WTC11 (cell line): ENCODE results near the gene HOXD10. TPM values are rescaled to one million over a fixed set of nuclear protein-coding genes. Genes with fewer than 3 reads are reported as not detected.

Experiments
- ATAC-seq: fragments of 200-7000 bp; cut with Tn5 transposase; 2 replicates; pipeline ENCODE4 v1.10.0; 2021; ENCODE audit warnings: mild to moderate bottlenecking, moderate library complexity
- CTCF ChIA-PET: fragments of 300-600 bp; sonication (Branson Sonifier 250); formaldehyde crosslinking; loops from one replicate; lab custom pipeline; 2021; ENCODE audit warnings: antibody characterized with exemption; lab: Charles Lee
- POLR2A ChIA-PET: fragments of 350-600 bp; sonication (Branson Sonifier 250); formaldehyde crosslinking; loops from one replicate; lab custom pipeline; 2021; ENCODE audit warnings: antibody characterized with exemption; lab: Charles Lee
- DNase-seq: peaks from one replicate; pipeline ENCODE4 v3.0.0; 2021; ENCODE audit warnings: low spot score
- H3K27ac Mint-ChIP-seq: 2 replicates; pipeline ENCODE4 v1.8.0; 2021; ENCODE audit warnings: mixed read lengths
- H3K27me3 Mint-ChIP-seq: 2 replicates; pipeline ENCODE4 v1.8.0; 2021; ENCODE audit warnings: low read depth, mild to moderate bottlenecking, moderate library complexity, mixed read lengths
- H3K36me3 Mint-ChIP-seq: 2 replicates; pipeline ENCODE4 v1.8.0; 2021; ENCODE audit warnings: mixed read lengths
- H3K4me1 Mint-ChIP-seq: 2 replicates; pipeline ENCODE4 v1.8.0; 2022; ENCODE audit warnings: mixed read lengths
- H3K4me3 Mint-ChIP-seq: 2 replicates; pipeline ENCODE4 v1.8.0; 2021; ENCODE audit warnings: mild to moderate bottlenecking, moderate library complexity, mixed read lengths
- H3K9me3 Mint-ChIP-seq: 2 replicates; pipeline ENCODE4 v1.8.0; 2021; ENCODE audit warnings: mixed read lengths
- E2F4 ChIP-seq: sonication (generic); formaldehyde crosslinking; IDR thresholded peaks from 2 replicates; pipeline ENCODE4 v1.8.1; 2022; ENCODE audit warnings: low read depth, mild to moderate bottlenecking, moderate library complexity, missing genetic modification reagents, borderline replicate concordance
- FOXJ3 ChIP-seq: sonication (generic); formaldehyde crosslinking; IDR thresholded peaks from 2 replicates; pipeline ENCODE4 v1.9.0; 2021; ENCODE audit warnings: missing genetic modification reagents, mild to moderate bottlenecking, borderline replicate concordance
- GTF2I ChIP-seq: fragments of 250-450 bp; sonication (Bioruptor Pico); conservative IDR thresholded peaks from 2 replicates; pipeline ENCODE4 v1.4.0; 2021; ENCODE audit warnings: mild to moderate bottlenecking
- HMGA2 ChIP-seq: fragments of 250-450 bp; sonication (Bioruptor Pico); IDR thresholded peaks from 2 replicates; pipeline ENCODE4 v1.4.0; 2021; ENCODE audit warnings: mild to moderate bottlenecking, moderate library complexity
- MXD4 ChIP-seq: fragments of 250-450 bp; sonication (Bioruptor Pico); IDR thresholded peaks from 2 replicates; pipeline ENCODE4 v1.8.0; 2021; ENCODE audit warnings: mild to moderate bottlenecking, moderate library complexity, borderline replicate concordance
- NFYB ChIP-seq: sonication (generic); formaldehyde crosslinking; conservative IDR thresholded peaks from 2 replicates; pipeline ENCODE4 v1.8.0; 2022; ENCODE audit warnings: low read depth, missing genetic modification reagents
- RORB ChIP-seq: fragments of 250-450 bp; sonication (Bioruptor Pico); IDR thresholded peaks from 2 replicates; pipeline ENCODE4 v1.9.0; 2021; ENCODE audit warnings: mild to moderate bottlenecking
- SMAD3 ChIP-seq: sonication (generic); formaldehyde crosslinking; IDR thresholded peaks from 2 replicates; pipeline ENCODE4 v1.8.0; 2022; ENCODE audit warnings: missing genetic modification reagents, mild to moderate bottlenecking, borderline replicate concordance
- TEAD1 ChIP-seq: sonication (generic); formaldehyde crosslinking; IDR thresholded peaks from 2 replicates; pipeline ENCODE4 v1.8.0; 2022; ENCODE audit warnings: mild to moderate bottlenecking, missing genetic modification reagents
- TEAD4 ChIP-seq: sonication (generic); formaldehyde crosslinking; IDR thresholded peaks from 2 replicates; pipeline ENCODE4 v1.8.0; 2022; ENCODE audit warnings: mild to moderate bottlenecking, missing genetic modification reagents
- ZBTB21 ChIP-seq: sonication (generic); formaldehyde crosslinking; IDR thresholded peaks from 2 replicates; pipeline ENCODE4 v1.8.1; 2023; ENCODE audit warnings: mild to moderate bottlenecking, missing genetic modification reagents, borderline replicate concordance
- ZNF232 ChIP-seq: sonication (generic); formaldehyde crosslinking; IDR thresholded peaks from 2 replicates; pipeline ENCODE4 v1.8.0; 2022; ENCODE audit warnings: mild to moderate bottlenecking, missing genetic modification reagents
- ZNF263 ChIP-seq: sonication (generic); formaldehyde crosslinking; IDR thresholded peaks from 2 replicates; pipeline ENCODE4 v1.8.1; 2022; ENCODE audit warnings: low read depth, mild to moderate bottlenecking, moderate library complexity, missing genetic modification reagents
- ZNF281 ChIP-seq: sonication (generic); formaldehyde crosslinking; IDR thresholded peaks from 2 replicates; pipeline ENCODE4 v1.8.0; 2023; ENCODE audit warnings: mild to moderate bottlenecking, missing genetic modification reagents
- ZNF512 ChIP-seq: sonication (generic); formaldehyde crosslinking; IDR thresholded peaks from 2 replicates; pipeline ENCODE4 v1.8.1; 2022; ENCODE audit warnings: missing genetic modification reagents, borderline replicate concordance
- total RNA-seq: library from RNA; stranded (reverse); gene quantifications from 3 replicates; pipeline ENCODE4 v1.2.3, GENCODE V29; 2021
- TF ChIP-seq, protein P1 (sequence below): sonication (generic); formaldehyde crosslinking; conservative IDR thresholded peaks from 2 replicates; pipeline ENCODE4 v1.8.1; 2022; ENCODE audit warnings: mild to moderate bottlenecking, missing genetic modification reagents
- TF ChIP-seq, protein P2 (sequence below): sonication (generic); formaldehyde crosslinking; IDR thresholded peaks from 2 replicates; pipeline ENCODE4 v1.8.1; 2023; ENCODE audit warnings: mild to moderate bottlenecking, missing genetic modification reagents, moderate library complexity
- TF ChIP-seq, protein P3 (sequence below): fragments of 250-450 bp; sonication (Bioruptor Pico); IDR thresholded peaks from 2 replicates; pipeline ENCODE4 v1.8.0; 2021; ENCODE audit warnings: mild to moderate bottlenecking

HOXD10 gene
- total RNA-seq, 1 experiment from 2014 or later = not detected

GRCh38 chr2:176091329-176092258 lies 25.0 kb upstream of the HOXD10 start:
- Mint-ChIP-seq H3K27me3 (peaks cover 97% of the 10 kb centered on the region), H3K36me3 (peaks cover 9% of the 10 kb centered on the region), H3K4me3 (peak overlapping the region; percentile 61), H3K27ac (no peak overlapping the region), H3K9me3 (no peaks in the 10 kb centered on the region), H3K4me1 (peaks cover 56% of the 10 kb centered on the region)
- POLR2A ChIA-PET = no interaction called here
- ATAC-seq (peak; percentile 1; the same call in 1 of the 2 replicates), DNase-seq (no peak)
- TF ChIP-seq, protein P1, sequence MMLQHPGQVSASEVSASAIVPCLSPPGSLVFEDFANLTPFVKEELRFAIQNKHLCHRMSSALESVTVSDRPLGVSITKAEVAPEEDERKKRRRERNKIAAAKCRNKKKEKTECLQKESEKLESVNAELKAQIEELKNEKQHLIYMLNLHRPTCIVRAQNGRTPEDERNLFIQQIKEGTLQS (CRISPR knock-in tag) = no peak
- no peak for TF ChIP-seq HMGA2 (CRISPR knock-in tag)
- TF ChIP-seq TEAD4 = no peak
- TF ChIP-seq ZNF232 (CRISPR knock-in tag) = no peak
- TF ChIP-seq, protein P2, sequence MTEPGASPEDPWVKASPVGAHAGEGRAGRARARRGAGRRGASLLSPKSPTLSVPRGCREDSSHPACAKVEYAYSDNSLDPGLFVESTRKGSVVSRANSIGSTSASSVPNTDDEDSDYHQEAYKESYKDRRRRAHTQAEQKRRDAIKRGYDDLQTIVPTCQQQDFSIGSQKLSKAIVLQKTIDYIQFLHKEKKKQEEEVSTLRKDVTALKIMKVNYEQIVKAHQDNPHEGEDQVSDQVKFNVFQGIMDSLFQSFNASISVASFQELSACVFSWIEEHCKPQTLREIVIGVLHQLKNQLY (CRISPR knock-in tag) = no peak
- TF ChIP-seq SMAD3 = no peak
- TF ChIP-seq FOXJ3 (CRISPR knock-in tag) = no peak
- TF ChIP-seq RORB (CRISPR knock-in tag) = no peak
- TF ChIP-seq, protein P3, sequence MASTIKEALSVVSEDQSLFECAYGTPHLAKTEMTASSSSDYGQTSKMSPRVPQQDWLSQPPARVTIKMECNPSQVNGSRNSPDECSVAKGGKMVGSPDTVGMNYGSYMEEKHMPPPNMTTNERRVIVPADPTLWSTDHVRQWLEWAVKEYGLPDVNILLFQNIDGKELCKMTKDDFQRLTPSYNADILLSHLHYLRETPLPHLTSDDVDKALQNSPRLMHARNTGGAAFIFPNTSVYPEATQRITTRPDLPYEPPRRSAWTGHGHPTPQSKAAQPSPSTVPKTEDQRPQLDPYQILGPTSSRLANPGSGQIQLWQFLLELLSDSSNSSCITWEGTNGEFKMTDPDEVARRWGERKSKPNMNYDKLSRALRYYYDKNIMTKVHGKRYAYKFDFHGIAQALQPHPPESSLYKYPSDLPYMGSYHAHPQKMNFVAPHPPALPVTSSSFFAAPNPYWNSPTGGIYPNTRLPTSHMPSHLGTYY (CRISPR knock-in tag) = no peak
- no peak for TF ChIP-seq E2F4 (CRISPR knock-in tag)
- TF ChIP-seq TEAD1 = no peak
- TF ChIP-seq ZNF512 (CRISPR knock-in tag) = no peak
- no peak for TF ChIP-seq ZBTB21 (CRISPR knock-in tag)
- TF ChIP-seq MXD4 (CRISPR knock-in tag) = no peak
- TF ChIP-seq ZNF263 = no peak
- no peak for TF ChIP-seq NFYB (CRISPR knock-in tag)
- no peak for TF ChIP-seq ZNF281 (CRISPR knock-in tag)
- TF ChIP-seq GTF2I = no peak
- CTCF ChIA-PET = interaction anchor here (0.9 to 1.2 kb wide), 2 partner anchors 12 to 13 kb away, joined by 3 to 10 read pairs; no protein-coding TSS in a partner anchor
